Neuronal stem cell (in vitro differentiated cells): ENCODE results near the gene IFNA21.
"Not testable (repeated sequence)": the region's sequence is repeated elsewhere in the genome, so short reads cannot be mapped to it uniquely, and the experiment has no call there.

ENCODE experiments used
- DNase-seq: peaks from one replicate; pipeline ENCODE4 v3.0.0-alpha.2; 2013; ENCODE audit warnings: low spot score
- H2AFZ ChIP-seq: one replicate; pipeline ENCODE4 v1.6.1; 2013; ENCODE audit warnings: mild to moderate bottlenecking, low read length, inconsistent platforms
- H2AK5ac ChIP-seq: 2 replicates; pipeline ENCODE4 v1.6.1; 2013; ENCODE audit warnings: low read depth, mild to moderate bottlenecking, inconsistent platforms, low read length, moderate library complexity, mixed read lengths
- H2BK120ac ChIP-seq: 2 replicates; pipeline ENCODE4 v1.6.1; 2013; ENCODE audit warnings: low read depth, mild to moderate bottlenecking, inconsistent platforms, low read length, moderate library complexity, mixed read lengths
- H2BK12ac ChIP-seq: one replicate; pipeline ENCODE4 v1.6.1; 2013; ENCODE audit warnings: low read length, inconsistent platforms
- H2BK15ac ChIP-seq: 2 replicates; pipeline ENCODE4 v1.6.1; 2013; ENCODE audit warnings: mild to moderate bottlenecking, low read length, inconsistent platforms, mixed read lengths
- H2BK5ac ChIP-seq: one replicate; pipeline ENCODE4 v1.6.1; 2013; ENCODE audit warnings: inconsistent platforms, mild to moderate bottlenecking, low read length, moderate library complexity
- H3K14ac ChIP-seq: one replicate; pipeline ENCODE4 v1.6.1; 2013; ENCODE audit warnings: low read length, inconsistent platforms
- H3K18ac ChIP-seq: 2 replicates; pipeline ENCODE4 v1.6.1; 2013; ENCODE audit warnings: low read length, inconsistent platforms
- H3K23ac ChIP-seq: 2 replicates; pipeline ENCODE4 v1.6.1; 2013; ENCODE audit warnings: low read depth, mild to moderate bottlenecking, mixed read lengths, low read length, inconsistent platforms; ENCODE audit not compliant: poor library complexity
- H3K27ac ChIP-seq: replicated peaks from 3 replicates; pipeline ENCODE4 v1.5.1; 2013; ENCODE audit warnings: low read length, inconsistent platforms
- H3K27me3 ChIP-seq, 3 experiments: 2 replicates each; pipeline ENCODE4 v1.6.1; 2013; ENCODE audit warnings: low read length in 3 of 3, mild to moderate bottlenecking in 2 of 3, inconsistent platforms in 1 of 3, low read depth in 1 of 3, mixed read lengths in 1 of 3, moderate library complexity in 1 of 3; ENCODE audit not compliant: control insufficient read depth in 3 of 3, insufficient read depth in 3 of 3
- H3K36me3 ChIP-seq, 2 donors: replicated peaks in 1 of 2; 2 replicates each; pipeline ENCODE4 v1.6.1; 2013; ENCODE audit warnings: low read length in 2 of 2; ENCODE audit not compliant: control insufficient read depth in 2 of 2, insufficient read depth in 2 of 2
- H3K4ac ChIP-seq: 2 replicates; pipeline ENCODE4 v1.6.1; 2013; ENCODE audit warnings: inconsistent platforms, mild to moderate bottlenecking, low read length, moderate library complexity
- H3K4me1 ChIP-seq, 2 donors: 1 replicate in 1 of 2; 2 replicates in 1 of 2; pipeline ENCODE4 v1.6.1; 2013; ENCODE audit warnings: low read length in 2 of 2, low read depth in 1 of 2; ENCODE audit not compliant: control insufficient read depth in 2 of 2, insufficient read depth in 1 of 2
- H3K4me2 ChIP-seq: one replicate; pipeline ENCODE4 v1.6.1; 2013; ENCODE audit warnings: mild to moderate bottlenecking, low read length, inconsistent platforms; ENCODE audit not compliant: insufficient read depth, poor library complexity, severe bottlenecking
- H3K4me3 ChIP-seq, 2 donors: 2 replicates each; pipeline ENCODE4 v1.5.1; 2013; ENCODE audit warnings: low read length in 2 of 2, mild to moderate bottlenecking in 2 of 2, inconsistent platforms in 1 of 2, moderate library complexity in 1 of 2
- H3K79me1 ChIP-seq: one replicate; pipeline ENCODE4 v1.6.1; 2013; ENCODE audit warnings: low read depth, mild to moderate bottlenecking, inconsistent platforms, low read length, moderate library complexity
- H3K9ac ChIP-seq: one replicate; pipeline ENCODE4 v1.6.1; 2013; ENCODE audit warnings: mild to moderate bottlenecking, low read depth, low read length, inconsistent platforms; ENCODE audit not compliant: poor library complexity
- H3K9me3 ChIP-seq, 2 donors: replicated peaks in 1 of 2; 2 replicates each; pipeline versions ENCODE3 to v1.6.1; 2013; ENCODE audit warnings: low read length in 2 of 2, mild to moderate bottlenecking in 2 of 2, inconsistent platforms in 1 of 2, low read depth in 1 of 2, mixed read lengths in 1 of 2, moderate library complexity in 1 of 2; ENCODE audit not compliant: control insufficient read depth in 2 of 2, insufficient read depth in 1 of 2
- H4K8ac ChIP-seq: one replicate; pipeline ENCODE4 v1.6.1; 2013; ENCODE audit warnings: low read depth, mild to moderate bottlenecking, inconsistent platforms, low read length, moderate library complexity
- H4K91ac ChIP-seq: one replicate; pipeline ENCODE4 v1.6.1; 2013; ENCODE audit warnings: low read length, low read depth, mild to moderate bottlenecking, inconsistent platforms; ENCODE audit not compliant: poor library complexity
- WGBS, 2 donors: extraction: QIAGEN DNeasy Blood & Tissue Kit; methylation state at CpG; one replicate each; pipeline ENCODE4 v1.1.7; 2013; ENCODE audit warnings: missing lambda C conversion rate in 2 of 2, mixed read lengths in 1 of 2; ENCODE audit not compliant: insufficient read length in 2 of 2, insufficient replicate concordance in 1 of 2; ENCODE audit errors: extremely low coverage in 2 of 2; 5-methylcytosine and 5-hydroxymethylcytosine counted together

The IFNA21 gene

DNA sequence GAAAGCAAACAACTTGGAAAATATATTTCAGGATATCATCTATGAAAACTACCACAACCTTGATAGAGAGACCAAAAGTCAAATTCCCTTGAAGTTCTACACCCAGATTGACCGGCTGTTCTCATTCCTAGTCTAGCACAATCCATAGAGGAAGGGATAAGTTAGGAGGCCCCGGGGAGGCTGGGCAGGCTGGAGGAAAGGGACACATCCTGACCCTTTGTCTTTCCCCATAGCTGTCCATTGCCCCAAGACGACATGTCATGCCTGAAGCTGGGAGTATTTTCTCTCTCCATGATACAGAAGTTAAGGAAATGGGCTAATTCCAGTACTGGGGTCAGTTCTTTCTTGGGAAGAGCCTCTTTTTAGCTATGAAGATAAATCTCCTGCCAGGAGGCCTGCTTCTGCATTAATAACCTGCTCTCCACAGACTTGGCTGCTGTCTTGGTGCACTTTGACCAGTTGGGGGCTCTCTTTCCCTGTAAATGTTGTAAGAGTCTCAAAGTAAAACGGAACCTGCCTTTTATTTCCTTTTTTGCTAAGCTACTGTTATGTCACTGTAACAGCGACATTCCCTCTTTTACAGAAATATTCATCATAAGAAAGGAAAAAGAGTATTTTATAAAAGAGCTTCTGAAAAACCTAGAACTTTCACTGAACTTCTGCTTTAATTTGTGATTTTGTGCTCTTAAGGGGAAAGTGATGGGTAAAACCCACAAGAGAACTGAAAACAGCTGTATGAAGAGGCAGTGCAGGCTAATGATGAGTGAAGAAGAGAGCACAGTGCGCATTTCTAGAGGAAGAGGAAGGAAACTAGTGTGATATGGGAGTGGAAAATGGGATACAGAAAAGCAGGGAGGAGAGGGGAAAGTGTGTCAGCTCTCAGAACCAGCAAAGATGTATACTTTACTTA, 28.7 kb upstream of the IFNA21 start:
- not testable (repeated sequence) for H3K27ac ChIP-seq, H4K8ac ChIP-seq, H3K18ac ChIP-seq, H3K23ac ChIP-seq, H3K14ac ChIP-seq, H2BK12ac ChIP-seq, H2BK120ac ChIP-seq, H2AFZ ChIP-seq, H2BK15ac ChIP-seq, H2BK5ac ChIP-seq, H3K4me2 ChIP-seq, H3K9me3 ChIP-seq, H3K79me1 ChIP-seq, H3K9ac ChIP-seq, DNase-seq, H3K4me3 ChIP-seq, H3K27me3 ChIP-seq, H3K36me3 ChIP-seq, H2AK5ac ChIP-seq, H3K4ac ChIP-seq, H3K4me1 ChIP-seq, H4K91ac ChIP-seq
- no CpG with 5 or more reads among the region's 6 CpGs for WGBS, 2 donors

DNA sequence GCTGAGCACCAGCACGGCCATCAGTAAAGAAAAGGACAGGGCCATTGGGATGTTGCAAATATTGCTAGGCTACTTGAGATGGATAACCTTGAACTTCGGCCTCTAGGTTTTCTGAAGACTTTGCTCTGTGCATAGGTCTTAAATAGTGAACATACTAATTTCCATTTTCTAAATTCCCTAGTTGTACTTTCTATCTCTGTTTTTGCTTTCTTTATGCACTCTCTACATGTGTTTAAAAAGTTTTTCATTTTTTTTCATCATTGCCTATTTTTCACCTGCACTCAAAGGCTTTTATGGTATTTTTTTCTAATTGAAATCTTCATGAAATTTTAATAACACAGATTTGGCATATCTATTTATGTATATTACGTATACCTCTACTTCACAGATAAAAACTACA, 21.0 kb upstream of the IFNA21 start, which contains the start of gene IFNA4:
IFNA4 (minus strand) TSS at position 101 of the 400 bp plus-strand sequence; CDS start at position 45, 56 bp downstream.
- not testable (repeated sequence) for H2BK12ac ChIP-seq, H3K23ac ChIP-seq, H2AK5ac ChIP-seq, H2AFZ ChIP-seq, H4K91ac ChIP-seq, H2BK15ac ChIP-seq, H3K9me3 ChIP-seq, H4K8ac ChIP-seq, H3K36me3 ChIP-seq, H2BK120ac ChIP-seq, H3K4me1 ChIP-seq, H3K4me2 ChIP-seq, H3K18ac ChIP-seq, DNase-seq, H2BK5ac ChIP-seq, H3K79me1 ChIP-seq, H3K27me3 ChIP-seq, H3K4me3 ChIP-seq, H3K27ac ChIP-seq, H3K9ac ChIP-seq, H3K14ac ChIP-seq, H3K4ac ChIP-seq
- WGBS, 2 donors: no CpG with 5 or more reads among the region's 3 CpGs

DNA sequence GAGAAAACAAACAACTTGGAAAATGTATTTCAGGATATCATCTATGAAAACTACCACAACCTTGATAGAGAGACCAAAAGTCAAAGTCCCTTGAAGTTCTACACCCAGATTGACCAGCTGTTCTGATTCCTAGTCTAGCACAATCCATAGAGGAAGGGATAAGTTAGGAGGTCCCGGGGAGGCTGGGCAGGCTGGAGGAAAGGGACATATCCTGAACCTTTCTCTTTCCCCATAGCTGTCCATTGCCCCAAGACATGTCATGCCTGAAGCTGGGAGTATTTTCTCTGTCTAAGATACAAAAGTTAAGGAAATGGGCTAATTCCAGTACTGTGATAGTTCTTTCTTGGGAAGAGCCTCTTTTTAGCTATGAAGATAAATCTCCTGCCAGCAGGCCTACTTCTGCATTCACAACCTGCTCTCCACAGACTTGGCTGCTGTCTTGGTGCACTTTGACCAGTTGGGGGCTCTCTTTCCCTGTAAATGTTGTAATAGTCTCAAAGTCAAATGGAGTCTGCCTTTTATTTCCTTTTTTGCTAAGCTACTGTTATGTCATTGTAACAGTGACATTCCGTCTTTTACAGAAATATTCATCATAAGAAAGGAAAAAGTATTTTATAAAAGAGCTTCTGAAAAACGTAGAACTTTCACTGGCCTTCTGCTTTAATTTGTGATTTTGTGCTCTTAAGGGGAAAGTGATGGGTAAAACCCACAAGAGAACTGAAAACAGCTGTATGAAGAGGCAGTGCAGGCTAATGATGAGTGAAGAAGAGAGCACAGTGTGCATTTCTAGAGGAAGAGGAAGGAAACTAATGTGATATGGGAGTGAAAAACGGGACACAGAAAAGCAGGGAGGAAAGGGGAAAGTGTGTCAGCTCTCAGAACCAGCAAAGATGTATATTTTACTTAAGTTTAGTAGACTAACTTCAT, 16.6 kb upstream of the IFNA21 start:
- not testable (repeated sequence) for H2BK120ac ChIP-seq, H3K4me1 ChIP-seq, H3K23ac ChIP-seq, DNase-seq, H2BK15ac ChIP-seq, H3K4ac ChIP-seq, H3K4me2 ChIP-seq, H3K14ac ChIP-seq, H3K9me3 ChIP-seq, H2AK5ac ChIP-seq, H2BK5ac ChIP-seq, H3K27ac ChIP-seq, H3K36me3 ChIP-seq, H3K18ac ChIP-seq, H3K9ac ChIP-seq, H3K27me3 ChIP-seq, H2BK12ac ChIP-seq, H2AFZ ChIP-seq, H4K91ac ChIP-seq, H3K79me1 ChIP-seq, H4K8ac ChIP-seq, H3K4me3 ChIP-seq
- no CpG with 5 or more reads among the region's 4 CpGs for WGBS, 2 donors

DNA sequence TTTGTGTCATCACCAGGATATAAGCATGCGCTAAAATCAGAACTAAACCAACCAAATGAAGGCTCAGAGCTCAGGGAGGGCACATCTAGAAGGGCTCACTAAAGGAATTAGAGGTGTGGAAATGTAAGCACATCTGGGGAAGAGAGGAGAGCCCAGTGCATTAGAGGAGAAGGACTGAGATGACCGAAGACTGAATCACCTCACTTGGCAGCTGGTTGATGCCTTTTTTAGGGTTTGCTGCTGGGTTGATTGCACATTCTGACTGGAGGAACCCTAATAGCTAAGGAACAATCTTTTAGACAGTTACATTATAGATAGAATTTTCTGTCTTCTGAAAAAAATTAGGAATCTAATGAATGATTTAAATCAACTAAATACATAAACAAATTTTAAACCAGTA, 8.2 kb upstream of the IFNA21 start:
- Histone ChIP-seq H3K9ac (no peak overlapping the region), H3K9me3 (no peaks in the 10 kb centered on the region)

More for the DNA sequence above, 8.2 kb upstream of the IFNA21 start:
- H3K23ac ChIP-seq: no peak overlapping the region
- no peak overlapping the region for H2AFZ ChIP-seq
- H3K14ac ChIP-seq: no peak overlapping the region
- H3K4me2 ChIP-seq: no peak overlapping the region
- H3K18ac ChIP-seq: no peak overlapping the region
- DNase-seq: no peak
- no peak overlapping the region for H2BK5ac ChIP-seq
- no peak overlapping the region for H2BK15ac ChIP-seq
- WGBS, 2 donors: no CpG with 5 or more reads among the region's 2 CpGs
- H2AK5ac ChIP-seq: no peak overlapping the region
- no peak overlapping the region for H3K4me3 ChIP-seq
- H3K27ac ChIP-seq: no peak overlapping the region
- H3K4me1 ChIP-seq: no peaks in the 10 kb centered on the region
- H4K91ac ChIP-seq: no peak overlapping the region
- H2BK12ac ChIP-seq: no peak overlapping the region
- no peak overlapping the region for H4K8ac ChIP-seq
- H3K79me1 ChIP-seq: no peaks in the 10 kb centered on the region
- peaks cover 0 to 3% (median 0%) of the 10 kb centered on the region in 3 experiments for H3K27me3 ChIP-seq
- no peak overlapping the region for H3K4ac ChIP-seq
- H3K36me3 ChIP-seq: no peaks in the 10 kb centered on the region
- H2BK120ac ChIP-seq: no peak overlapping the region
